Hepatic stellate cell (primary cell): Measurements from ENCODE around the gene XPA.
"Not testable (repeated sequence)": the region's sequence is repeated elsewhere in the genome, so short reads cannot be mapped to it uniquely, and the experiment has no call there.

Source experiments
- DNase-seq: peaks from one replicate; pipeline ENCODE4 v3.0.0; 2011; ENCODE audit warnings: low spot score

The XPA gene

DNA sequence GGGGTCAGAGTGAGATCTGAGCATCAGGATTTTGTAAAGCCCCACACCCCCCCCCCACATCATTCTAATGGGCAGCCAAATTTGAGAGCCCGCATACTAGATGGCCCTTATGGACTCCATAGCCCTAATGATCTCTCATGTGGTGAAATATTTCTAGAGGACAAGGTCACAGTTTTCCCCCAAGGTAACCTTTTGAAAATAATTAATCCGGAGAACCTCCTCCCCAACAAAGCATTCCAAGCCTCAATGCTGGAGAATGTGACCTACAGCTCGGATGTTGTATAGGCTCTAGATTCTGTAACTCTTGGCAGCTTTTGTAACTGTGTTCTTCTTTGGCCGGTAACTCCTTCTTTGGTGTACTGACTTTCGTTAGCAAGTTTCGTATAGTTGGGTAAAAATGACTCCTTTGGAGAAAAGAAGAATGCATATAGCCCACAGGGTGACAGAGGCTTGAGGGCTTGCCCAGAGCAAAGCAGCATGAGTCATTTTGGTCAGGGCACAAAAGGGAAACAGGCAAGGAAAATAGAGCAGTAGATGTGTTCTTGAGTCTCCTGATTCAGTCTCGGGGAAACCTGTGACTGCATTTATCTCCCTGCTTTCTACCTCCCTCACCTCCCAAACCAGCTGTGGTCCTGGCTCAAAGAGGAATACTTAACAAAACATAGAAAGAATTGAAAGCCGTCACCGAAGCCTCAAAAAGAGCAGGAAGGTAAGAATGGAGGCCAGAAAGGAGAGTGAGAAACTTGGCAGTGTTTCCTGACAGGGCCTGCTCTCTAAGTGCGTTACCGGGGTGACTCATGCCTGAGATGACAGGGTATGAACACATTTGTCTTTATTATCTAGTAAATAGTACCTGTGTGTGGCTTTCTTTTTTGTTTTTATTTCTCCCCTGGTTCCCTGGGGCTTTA, 6.6 kb upstream of the XPA start:
- peak; percentile 70 for DNase-seq

DNA sequence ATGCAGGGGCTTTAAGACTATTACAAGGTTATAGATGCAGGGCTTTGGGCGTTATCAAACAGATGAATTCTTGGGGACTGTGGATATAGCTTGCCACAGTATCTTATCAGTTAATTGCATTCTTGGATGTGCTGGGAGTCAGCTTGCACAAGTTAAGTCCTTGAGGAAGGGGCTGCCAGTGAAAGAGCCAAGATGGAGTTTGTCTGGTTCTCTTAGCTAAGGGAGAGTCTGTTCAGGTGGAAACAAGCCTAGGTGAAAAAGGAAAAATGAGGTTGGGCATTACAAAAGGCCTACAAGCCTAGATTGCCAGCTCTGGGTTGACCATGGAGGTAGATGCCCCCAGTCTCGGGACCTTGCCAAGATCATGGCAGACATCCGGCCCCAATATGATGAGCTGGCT, 2.7 kb upstream of the XPA start:
- not testable (repeated sequence) for DNase-seq

DNA sequence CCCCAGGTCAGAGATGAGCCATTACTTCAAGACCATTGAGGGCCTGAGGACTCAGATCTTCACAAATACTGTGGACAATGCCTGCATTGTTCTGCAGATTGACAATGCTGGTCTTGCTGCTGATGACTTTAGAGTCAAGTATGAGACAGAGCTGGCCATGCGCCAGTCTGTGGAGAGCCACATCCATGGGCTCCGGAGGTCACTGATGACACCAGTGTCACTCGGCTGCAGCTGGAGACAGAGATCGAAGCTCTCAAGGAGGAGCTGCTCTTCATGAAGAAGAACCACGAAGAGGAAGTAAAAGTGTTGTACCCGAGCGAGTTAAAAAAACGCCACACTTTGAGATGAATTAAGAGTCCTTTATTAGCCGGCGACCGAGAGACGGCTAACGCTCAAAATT, 2.1 kb upstream of the XPA start:
- DNase-seq = not testable (repeated sequence)

DNA sequence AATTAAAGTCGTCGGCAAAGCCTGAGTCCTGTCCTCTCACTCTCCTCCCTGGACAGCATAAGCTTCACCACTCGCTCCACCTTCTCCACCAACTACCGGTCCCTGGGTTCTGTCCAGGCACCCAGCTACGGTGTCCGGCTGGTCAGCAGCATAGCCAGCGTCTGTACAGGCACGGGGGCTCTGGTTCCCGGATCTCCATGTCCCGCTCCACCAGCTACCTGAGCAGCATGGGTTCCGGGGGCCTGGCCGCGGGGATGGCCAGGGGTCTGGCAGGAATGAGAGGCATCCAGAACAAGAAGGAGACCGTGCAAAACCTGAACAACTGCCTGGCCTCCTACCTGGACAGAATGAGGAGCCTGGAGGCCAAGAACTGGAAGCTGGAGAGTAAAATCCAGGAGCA, 1.7 kb upstream of the XPA start:
- no peak for DNase-seq

DNA sequence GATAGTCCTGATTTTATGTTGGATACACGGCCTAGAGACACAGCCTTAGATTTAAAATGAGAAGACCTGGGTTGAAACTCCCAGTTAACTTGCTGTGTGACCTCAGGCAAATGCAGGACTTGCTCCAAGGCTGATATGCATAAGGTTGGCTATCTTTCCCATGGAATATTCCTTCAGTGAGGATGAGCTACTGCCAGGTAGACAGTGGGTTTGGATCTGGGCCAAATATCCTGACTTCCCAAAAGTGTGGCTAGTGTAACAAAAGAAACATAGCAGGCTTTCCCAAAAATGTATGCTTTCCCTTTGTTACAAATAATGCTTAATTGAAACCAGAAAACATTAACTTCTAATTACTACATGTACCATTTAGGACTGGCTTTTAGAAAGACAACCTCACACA, 697 bp upstream of the XPA start:
- DNase-seq = no peak

DNA sequence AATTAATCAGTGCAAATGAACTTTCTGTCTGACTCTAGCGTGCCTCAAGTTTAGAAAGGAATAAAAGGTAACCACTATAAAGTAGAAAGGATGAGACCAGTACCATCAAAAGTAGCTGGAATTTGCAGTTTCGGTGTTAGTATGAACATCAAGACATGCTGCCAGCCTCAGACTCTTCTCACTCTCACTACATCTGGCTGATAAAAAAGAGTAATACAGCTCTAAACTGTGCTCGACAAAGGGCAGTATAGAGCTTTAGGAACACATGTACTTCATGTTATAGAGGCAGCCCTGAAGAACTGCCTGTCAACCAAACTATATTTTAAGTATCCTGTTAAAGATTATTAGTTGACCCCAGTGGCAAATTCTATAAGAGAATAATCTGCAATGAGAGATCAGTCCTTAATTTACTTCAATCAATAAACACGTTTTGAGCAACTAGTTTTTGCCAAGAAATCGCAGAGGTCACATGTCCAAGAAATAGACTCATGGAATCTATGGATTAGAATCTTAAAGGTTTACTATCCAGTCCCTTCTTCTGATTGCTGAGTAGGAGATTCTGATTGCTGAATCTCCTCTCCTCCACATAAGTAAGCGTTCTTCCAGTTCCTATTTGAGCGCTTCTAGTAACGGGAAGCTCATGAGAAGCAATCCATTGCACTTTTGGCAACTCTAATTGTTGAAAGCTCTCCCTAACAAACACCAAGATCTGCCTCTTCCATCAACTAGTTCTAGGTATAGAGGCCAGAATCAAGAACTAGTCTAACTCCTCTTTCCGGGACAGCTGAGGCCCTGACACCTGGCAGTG, 941 bp downstream of the XPA start:
- DNase-seq = no peak

DNA sequence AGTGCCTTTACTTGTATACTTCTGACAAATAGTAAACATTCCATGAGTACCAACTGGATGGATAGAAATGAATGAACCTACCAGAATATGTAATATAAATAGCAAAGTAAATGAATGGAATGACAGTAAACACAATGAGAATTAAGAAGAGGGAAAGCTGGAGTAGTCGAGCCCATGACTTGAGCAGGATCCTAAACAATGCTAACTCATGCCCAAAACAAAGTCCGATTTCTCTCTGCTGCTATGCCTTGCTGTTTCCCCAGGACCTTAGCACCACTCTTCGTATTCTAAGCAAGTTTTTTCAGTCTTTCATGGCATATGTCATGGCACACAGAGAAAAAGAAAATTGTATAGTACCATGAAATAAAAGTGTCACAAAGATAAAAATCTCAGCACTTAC, 1.8 kb downstream of the XPA start:
- no peak for DNase-seq

DNA sequence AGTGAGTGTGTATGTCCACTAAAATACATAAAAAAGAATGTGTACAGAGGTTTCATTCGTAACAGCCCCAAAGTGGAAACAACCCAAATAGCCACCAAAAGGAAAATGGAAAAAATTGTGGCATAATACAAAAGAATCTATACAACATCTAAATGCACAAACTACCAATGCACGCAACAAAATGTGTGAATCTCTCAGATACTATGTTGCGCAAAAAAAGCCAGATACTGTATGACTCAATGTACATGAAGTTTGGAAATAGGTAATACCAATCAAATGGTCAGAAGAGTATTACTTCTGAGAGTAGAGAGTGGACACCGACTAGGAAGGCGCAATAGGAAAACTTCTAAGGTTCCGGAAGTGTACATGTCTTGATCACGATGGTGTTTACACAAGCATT, 2.4 kb downstream of the XPA start:
- DNase-seq = no peak

DNA sequence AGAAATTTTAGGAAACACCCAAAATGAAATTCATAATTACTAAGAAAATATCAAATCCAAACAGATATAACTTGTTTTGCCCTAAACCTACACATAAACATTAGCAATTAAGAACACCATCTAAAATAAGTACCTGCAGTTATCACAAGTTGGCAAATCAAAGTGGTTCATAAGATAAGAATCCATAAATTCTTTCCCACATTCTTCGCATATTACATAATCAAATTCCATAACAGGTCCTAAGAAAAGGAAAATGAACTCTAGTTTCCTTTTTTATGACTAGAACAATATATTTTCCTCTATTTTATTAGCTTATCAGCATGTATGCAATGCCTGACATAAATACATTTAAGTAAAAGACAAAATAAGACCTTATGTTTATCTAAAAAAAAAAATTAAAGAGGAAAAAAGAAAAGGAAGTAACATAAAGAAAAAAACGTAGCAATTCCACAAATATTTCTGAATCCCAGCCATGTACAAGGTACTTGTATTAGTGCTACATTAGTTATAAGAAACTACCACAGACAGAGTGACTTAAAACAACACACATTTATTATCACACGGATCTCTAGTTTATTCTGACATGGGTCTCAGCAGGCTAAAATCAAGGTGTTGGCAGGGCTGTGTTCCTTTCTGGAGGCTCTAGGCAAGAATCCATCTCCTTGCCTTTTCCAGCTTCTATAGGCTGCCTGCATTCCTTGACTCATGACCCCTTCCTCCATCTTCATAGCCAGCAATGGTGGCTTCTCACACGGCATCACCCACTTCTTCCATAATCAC, 7.5 kb downstream of the XPA start:
- no peak for DNase-seq

DNA sequence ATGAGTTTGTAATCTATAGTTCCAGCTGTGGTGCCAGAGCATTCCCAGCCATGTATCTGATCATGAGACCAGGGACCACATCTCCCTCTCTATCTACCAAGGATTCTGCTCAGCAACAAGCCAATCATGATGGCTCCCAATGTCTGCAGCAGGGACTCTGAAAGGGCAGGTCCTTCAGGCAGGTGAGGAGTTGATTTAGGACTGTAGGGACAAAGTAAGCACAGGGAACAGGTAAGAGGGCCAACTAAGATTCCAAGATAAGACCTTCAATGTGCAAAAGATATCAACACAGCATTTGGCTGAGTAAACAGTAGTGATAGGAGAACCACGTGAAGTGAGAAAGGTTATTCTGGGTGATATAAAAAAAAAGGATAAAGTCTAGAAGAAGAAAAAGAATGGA, 8.5 kb downstream of the XPA start:
- no peak for DNase-seq

DNA sequence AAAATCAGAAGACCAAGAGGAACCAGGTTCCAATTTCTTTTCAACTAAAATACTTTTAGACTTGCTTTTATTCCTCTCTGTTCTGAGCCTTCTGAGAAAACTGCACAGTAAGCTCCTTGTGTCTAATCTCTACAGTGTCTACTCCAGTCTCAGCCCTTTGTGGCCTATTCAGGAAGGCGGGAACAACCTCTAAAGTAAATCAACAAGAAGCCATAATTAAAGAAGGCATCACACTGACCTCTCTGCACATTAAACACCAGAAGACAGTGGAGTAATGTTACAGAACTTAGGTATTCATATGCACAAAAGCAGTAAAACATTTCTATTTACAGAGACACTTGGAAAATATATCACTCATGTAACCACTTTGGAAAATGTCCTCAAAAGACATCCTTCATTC, 14.9 kb downstream of the XPA start:
- no peak for DNase-seq

DNA sequence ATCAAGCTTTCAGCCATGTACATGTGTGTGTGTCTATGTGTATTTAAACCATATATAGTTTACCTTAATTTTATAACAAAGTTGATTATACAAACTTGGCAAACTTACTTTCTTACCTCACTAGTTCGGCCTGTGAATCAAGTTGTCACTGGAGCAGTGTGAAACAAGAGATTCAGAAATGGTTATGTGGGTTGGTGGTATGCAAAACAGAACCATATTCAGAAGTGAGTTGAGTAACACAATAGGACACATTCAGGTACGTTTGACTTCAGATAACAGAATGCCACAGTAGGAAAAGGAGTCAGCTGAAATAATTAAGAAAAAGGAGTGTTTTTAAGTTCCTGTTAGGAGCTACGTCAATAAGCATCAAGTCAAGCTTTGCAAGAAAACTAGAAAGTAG, 21.5 kb downstream of the XPA start:
- no peak for DNase-seq

DNA sequence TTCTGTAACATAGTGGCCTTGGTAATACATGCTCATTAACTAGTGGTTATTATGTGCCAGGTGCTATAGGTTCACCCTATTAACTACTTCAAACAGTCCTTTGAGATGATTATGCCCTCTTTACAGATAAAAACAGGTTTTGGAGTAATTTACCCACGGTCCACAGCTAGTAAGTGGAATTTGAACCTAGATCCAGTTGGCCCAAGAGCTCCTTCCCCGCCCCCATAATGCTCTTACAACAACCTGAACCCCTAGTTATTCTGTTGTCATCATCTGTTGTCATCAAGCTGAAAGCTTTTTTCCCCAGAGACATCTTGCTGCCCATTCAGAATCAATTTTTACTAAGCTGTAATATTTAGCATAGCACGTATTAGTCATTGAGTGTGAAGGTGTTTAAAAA, 23.2 kb downstream of the XPA start:
- DNase-seq = no peak

DNA sequence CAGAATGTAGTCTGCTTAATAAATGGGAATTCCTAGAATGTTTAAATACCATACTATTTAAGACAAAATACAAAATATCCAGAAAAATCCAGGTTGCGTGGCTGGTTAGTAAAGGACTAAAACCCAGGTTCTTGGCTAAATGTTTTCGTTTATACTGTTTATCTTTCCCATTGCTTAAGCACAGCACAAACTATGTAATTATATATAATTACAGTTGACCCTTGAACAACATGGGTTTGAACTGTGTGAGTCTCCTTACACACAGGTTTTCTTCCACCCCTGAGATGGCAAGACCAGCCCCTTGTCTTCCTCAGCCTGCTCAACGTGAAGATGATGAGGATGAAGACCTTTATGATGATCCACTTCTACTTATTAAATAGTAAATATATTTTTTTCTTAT, 24.7 kb downstream of the XPA start:
- no peak for DNase-seq

DNA sequence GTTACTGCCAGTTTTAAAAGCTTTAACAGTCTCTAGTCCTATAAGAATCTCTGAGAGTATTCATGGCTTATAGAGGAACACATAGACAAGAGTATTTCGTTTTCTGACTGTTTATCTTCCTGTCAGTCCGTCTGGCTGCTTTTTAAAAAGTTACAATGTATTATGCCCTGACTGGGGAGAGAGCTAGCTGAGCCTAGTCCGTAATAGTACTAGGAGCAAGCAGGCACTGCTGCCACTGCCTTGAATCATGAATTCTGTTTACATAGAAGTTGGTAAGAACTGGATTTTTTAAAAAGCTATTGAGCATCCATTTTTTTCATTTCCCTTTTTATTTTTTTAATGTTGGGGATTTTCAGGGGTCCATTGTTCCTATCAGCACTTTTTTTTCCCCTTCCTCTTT, 26.6 kb downstream of the XPA start:
- no peak for DNase-seq

DNA sequence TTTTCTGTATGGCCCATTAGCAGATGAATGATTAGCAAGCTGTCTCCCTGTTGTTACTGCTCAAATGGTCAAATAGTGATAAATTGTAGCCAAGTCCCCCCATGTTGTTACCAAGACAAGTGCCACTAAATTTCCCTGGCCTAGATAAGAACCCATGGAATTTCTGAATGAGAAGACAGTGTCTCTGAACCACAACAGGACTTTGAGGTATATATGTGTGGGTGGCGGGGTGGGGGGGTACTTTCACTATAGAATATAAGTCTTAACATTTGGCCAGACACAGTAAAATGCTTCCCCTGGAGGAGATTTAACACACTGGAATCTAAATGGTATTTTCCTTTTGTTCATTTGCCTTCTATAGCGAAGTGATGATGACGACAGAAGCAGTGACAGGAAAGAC, 28.7 kb downstream of the XPA start:
- no peak for DNase-seq

DNA sequence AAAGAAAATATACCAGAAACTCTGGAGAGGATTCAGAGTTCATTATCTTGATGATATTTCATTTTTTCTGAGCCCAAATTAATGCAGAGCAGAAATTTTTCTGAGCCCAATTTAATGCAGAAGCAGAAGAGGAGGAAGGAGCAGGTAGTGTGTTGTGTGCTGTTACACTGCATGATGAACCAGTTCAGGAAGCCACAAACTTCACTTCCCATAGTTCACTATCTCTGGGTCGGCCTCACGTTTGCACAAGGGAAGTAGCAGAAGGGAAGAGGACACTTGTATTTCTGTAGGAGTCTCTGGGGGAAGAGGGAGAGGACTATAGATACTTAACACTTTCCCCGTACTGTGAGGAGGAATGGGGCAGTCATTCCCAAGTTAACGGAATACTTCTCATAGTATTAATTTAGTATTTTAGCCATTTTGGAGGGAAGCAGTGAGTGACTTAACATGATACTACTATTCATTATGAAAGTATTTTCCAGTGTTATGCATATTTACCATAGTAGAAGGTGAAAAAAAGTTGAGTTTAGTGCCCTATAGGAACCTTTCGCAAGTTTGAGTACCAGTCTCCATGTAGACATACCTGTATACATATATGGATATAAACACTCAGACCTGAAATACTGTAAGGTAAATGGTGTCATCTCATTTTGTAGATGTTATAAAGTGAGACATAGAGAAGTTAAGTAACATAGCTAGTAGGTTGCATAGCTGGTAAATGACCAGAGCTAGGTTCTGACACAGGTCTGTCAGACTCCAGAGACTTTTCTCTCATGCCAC, 30.0 kb downstream of the XPA start:
- DNase-seq = no peak

DNA sequence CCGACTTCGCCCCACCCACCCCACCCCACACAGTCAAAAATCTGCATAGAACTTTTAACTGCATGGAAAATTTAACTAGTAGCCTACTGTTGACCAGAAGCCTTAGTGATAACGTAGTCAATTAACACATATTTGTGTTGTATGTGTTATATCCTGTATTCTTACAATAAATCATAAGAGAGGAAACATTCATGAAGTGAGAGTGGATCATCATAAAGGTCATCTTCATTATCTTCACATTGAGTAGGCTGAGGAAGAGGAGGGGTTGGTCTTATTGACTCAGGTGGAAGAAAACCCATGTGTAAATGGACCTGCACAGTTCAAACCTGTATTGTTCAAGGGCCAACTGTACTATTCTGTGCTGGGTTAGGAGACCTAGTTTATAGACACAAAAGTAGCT, 31.4 kb downstream of the XPA start:
- DNase-seq = no peak

DNA sequence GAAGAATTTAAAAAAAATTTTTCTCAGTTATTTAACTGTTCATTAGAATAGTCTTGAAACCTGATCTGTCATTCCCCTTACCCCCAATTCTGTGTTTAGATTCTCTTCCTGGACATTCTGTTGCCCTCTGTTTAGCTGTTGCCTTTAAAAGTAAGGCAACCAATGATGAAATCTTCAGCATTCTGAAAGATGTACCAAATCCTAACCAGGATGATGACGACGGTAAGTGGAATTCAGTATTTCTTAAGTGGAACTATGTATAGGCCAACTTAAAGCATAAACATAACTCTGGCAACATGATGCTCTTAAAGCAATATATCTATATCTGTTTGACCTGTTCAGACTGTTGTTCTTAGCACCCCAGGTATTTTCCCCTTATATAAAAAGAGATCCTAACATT, 36.3 kb downstream of the XPA start:
- DNase-seq = no peak

DNA sequence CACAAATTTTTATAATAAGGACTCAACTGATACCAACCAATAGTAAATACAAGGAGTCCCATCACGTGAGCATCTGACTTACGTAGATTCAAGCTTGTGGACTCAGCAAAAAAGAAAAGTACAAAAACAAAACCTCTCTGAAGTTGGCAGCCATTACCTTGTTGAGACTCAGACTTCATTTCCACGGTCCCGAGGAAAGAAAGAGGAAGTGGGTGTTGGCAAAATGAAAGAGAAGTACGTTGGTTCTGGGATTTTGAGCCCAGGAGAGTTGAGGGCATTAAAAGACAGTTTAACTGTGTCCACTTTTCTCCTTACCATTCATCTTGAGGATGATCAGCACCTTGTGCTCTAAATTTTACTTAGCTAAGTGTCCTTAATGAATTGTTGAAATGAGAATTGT, 36.8 kb downstream of the XPA start:
- no peak for DNase-seq

DNA sequence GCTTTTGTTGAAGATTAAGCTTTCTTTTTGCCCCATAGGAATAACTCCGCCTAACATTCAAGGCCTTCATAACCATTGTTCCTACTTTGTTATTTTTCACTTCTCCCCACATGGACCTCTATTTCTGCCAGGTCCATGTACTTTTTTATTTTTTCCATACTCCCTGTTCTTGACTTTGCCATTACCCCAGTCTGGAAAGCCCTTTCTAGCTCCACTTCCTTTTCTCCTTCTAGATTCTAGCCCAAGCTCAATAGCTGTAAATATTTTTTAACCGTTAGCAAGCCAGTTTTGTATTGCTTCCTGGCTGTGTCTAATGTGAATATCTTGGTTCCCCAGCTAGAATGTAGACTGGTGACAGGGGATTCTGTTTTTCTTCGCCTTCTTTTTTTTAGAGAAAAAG, 37.4 kb downstream of the XPA start:
- no peak for DNase-seq

DNA sequence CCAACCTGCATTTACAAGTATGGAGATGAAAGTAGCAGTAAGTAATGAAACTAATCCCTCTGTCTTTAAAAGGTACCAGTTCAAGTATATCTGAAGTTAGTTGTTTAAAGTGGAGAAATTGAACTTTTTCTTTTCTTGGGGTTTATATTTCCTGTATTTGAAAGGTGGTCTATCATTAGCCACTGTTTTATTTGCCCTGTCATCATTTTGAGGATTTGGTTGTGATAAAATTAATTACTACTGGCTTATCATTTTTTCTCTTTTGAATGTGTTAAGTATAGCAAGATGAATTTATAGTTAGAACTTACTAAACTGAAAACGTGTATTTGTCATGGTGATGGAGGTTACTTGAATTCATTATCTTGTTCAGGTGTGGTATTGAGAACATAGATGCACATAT, 38.4 kb downstream of the XPA start:
- no peak for DNase-seq
